ENCODE measurements around the gene BRSK2.

The BRSK2 gene

DNA sequence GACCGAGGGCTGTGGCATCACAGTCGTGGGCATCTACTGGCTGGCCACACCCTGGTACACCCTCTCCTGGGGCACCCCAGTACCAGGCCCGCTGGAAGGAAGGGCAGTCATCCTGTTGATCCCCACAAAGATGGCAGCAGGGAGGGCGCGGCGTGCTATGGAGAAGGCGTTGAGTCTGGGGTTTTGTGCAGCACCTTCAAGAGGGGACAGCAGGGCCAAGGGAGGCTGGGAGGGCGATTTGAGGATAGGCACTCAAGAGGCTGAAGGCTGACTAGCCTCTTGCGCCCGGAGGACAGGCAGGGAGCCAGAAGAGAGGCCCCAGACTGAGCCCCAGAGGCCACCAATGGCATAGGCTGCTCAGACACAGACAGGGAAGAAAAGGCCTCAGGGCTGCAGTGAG is 2.2 kb upstream of the BRSK2 start:
- ChIA-PET CTCF (no interaction called here), POLR2A (no interaction called here)
- TF ChIP-seq ZNF660 (tag by site-specific recombination; IDR thresholded peaks at IDR 0.05) = no peak
- no peak for TF ChIP-seq ZNF112 (tag by site-specific recombination; IDR thresholded peaks at IDR 0.05)
- H3K4me1 ChIP-seq (ENCODE audit: control insufficient read depth, insufficient read depth, low read length) = no peaks in the 10 kb centered on the region
- H3K4me3 ChIP-seq (ENCODE audit: low read depth, low read length) = no peak overlapping the region
- no peaks in the 10 kb centered on the region for H3K9me3 ChIP-seq (ENCODE audit: control insufficient read depth, insufficient read depth, low read depth, low read length)
- H3K36me3 ChIP-seq (ENCODE audit: control insufficient read depth in 2 of 2, insufficient read depth in 1 of 2, low read length in 2 of 2) = peaks cover 0 to 6% of the 10 kb centered on the region in 2 experiments; a peak in 1 of 3 replicates
- no peak overlapping the region for H3K27ac ChIP-seq (ENCODE audit: extremely low read depth, low read depth, low read length)

DNA sequence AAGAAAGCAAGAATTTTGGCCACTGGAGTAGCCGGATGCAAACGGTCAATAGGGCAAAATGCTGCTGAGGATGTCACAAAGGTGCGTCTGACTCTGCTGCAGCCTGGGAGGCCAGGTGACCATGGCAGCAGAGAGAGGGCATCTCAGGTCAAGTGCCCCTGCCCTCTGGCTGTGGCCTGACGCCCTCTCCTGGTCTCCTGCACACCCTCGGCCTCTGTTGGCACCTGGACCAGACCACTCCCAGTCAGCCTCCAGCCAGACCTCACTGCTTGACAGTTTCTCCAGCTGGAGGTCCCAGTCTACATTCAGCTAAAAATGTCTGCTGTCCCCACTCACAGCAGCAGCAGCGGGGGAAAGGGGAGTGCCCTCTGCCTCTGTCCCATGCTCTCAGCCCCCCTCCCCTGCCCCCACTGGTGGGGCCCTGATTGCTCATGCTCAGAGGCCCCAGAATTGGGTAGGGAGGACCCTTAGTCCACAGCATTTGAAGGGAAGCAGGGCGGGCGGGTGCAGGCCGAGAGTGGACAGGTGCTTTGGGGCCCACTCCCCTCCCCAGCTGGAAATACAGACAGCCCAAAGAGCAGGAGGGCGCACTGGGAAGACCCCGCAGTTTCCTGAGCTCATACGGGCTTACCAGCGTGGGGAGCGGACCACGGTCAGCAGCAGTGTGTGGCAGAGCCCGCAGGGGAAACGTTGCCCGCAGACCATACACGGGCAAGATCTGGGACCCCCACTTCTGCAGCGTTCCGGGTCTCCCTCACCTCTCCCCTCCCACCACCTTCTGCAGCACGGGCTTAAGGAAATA is 1.6 kb upstream of the BRSK2 start:
- H3K9me3 ChIP-seq (ENCODE audit: control insufficient read depth, insufficient read depth, low read depth, low read length) = no peaks in the 10 kb centered on the region
- POLR2A ChIA-PET = no interaction called here
- H3K4me3 ChIP-seq (ENCODE audit: low read depth, low read length) = no peak overlapping the region
- H3K27ac ChIP-seq (ENCODE audit: extremely low read depth, low read depth, low read length) = no peak overlapping the region
- CTCF ChIA-PET = no interaction called here
- TF ChIP-seq ZNF394 (tag by site-specific recombination; IDR thresholded peaks at IDR 0.05; ENCODE audit: borderline replicate concordance) = no peak
- TF ChIP-seq ZNF747 (tag by site-specific recombination; IDR thresholded peaks at IDR 0.05) = no peak
- TF ChIP-seq ZNF560 (tag by site-specific recombination; IDR thresholded peaks at IDR 0.05; ENCODE audit: borderline replicate concordance) = no peak
- TF ChIP-seq ZNF354C (tag by site-specific recombination; IDR thresholded peaks at IDR 0.05; ENCODE audit: borderline replicate concordance, low read depth) = no peak
- TF ChIP-seq ZNF768 (tag by site-specific recombination; IDR thresholded peaks at IDR 0.05) = no peak
- TF ChIP-seq, protein P1, sequence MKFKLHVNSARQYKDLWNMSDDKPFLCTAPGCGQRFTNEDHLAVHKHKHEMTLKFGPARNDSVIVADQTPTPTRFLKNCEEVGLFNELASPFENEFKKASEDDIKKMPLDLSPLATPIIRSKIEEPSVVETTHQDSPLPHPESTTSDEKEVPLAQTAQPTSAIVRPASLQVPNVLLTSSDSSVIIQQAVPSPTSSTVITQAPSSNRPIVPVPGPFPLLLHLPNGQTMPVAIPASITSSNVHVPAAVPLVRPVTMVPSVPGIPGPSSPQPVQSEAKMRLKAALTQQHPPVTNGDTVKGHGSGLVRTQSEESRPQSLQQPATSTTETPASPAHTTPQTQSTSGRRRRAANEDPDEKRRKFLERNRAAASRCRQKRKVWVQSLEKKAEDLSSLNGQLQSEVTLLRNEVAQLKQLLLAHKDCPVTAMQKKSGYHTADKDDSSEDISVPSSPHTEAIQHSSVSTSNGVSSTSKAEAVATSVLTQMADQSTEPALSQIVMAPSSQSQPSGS (tag by site-specific recombination; IDR thresholded peaks at IDR 0.05; ENCODE audit: low read depth) = no peak
- TF ChIP-seq, protein P2, sequence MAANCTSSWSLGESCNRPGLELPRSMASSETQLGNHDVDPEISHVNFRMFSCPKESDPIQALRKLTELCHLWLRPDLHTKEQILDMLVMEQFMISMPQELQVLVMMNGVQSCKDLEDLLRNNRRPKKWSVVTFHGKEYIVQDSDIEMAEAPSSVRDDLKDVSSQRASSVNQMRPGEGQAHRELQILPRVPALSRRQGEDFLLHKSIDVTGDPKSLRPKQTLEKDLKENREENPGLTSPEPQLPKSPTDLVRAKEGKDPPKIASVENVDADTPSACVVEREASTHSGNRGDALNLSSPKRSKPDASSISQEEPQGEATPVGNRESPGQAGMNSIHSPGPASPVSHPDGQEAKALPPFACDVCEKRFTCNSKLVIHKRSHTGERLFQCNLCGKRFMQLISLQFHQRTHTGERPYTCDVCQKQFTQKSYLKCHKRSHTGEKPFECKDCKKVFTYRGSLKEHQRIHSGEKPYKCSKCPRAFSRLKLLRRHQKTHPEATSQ (tag by site-specific recombination; IDR thresholded peaks at IDR 0.05) = no peak
- no peak for TF ChIP-seq SP2 (tag by site-specific recombination; IDR thresholded peaks at IDR 0.05)
- TF ChIP-seq ZNF311 (tag by site-specific recombination; IDR thresholded peaks at IDR 0.05; ENCODE audit: borderline replicate concordance) = no peak
- TF ChIP-seq, protein P3, sequence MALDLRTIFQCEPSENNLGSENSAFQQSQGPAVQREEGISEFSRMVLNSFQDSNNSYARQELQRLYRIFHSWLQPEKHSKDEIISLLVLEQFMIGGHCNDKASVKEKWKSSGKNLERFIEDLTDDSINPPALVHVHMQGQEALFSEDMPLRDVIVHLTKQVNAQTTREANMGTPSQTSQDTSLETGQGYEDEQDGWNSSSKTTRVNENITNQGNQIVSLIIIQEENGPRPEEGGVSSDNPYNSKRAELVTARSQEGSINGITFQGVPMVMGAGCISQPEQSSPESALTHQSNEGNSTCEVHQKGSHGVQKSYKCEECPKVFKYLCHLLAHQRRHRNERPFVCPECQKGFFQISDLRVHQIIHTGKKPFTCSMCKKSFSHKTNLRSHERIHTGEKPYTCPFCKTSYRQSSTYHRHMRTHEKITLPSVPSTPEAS (tag by site-specific recombination; IDR thresholded peaks at IDR 0.05) = no peak
- no peak for TF ChIP-seq ZNF202 (tag by site-specific recombination; IDR thresholded peaks at IDR 0.05; ENCODE audit: borderline replicate concordance)
- TF ChIP-seq, protein P4, sequence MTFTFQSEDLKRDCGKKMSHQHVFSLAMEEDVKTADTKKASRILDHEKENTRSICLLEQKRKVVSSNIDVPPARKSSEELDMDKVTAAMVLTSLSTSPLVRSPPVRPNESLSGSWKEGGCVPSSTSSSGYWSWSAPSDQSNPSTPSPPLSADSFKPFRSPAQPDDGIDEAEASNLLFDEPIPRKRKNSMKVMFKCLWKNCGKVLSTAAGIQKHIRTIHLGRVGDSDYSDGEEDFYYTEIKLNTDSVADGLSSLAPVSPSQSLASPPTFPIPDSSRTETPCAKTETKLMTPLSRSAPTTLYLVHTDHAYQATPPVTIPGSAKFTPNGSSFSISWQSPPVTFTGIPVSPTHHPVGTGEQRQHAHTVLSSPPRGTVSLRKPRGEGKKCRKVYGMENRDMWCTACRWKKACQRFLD (tag by site-specific recombination; IDR thresholded peaks at IDR 0.05) = no peak
- no peak for TF ChIP-seq ZBTB1 (tag by site-specific recombination; IDR thresholded peaks at IDR 0.05)
- TF ChIP-seq, protein P5, sequence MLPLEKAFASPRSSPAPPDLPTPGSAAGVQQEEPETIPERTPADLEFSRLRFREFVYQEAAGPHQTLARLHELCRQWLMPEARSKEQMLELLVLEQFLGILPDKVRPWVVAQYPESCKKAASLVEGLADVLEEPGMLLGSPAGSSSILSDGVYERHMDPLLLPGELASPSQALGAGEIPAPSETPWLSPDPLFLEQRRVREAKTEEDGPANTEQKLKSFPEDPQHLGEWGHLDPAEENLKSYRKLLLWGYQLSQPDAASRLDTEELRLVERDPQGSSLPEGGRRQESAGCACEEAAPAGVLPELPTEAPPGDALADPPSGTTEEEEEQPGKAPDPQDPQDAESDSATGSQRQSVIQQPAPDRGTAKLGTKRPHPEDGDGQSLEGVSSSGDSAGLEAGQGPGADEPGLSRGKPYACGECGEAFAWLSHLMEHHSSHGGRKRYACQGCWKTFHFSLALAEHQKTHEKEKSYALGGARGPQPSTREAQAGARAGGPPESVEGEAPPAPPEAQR (tag by site-specific recombination; IDR thresholded peaks at IDR 0.05) = no peak
- TF ChIP-seq, protein P6, sequence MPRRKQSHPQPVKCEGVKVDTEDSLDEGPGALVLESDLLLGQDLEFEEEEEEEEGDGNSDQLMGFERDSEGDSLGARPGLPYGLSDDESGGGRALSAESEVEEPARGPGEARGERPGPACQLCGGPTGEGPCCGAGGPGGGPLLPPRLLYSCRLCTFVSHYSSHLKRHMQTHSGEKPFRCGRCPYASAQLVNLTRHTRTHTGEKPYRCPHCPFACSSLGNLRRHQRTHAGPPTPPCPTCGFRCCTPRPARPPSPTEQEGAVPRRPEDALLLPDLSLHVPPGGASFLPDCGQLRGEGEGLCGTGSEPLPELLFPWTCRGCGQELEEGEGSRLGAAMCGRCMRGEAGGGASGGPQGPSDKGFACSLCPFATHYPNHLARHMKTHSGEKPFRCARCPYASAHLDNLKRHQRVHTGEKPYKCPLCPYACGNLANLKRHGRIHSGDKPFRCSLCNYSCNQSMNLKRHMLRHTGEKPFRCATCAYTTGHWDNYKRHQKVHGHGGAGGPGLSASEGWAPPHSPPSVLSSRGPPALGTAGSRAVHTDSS (tag by site-specific recombination; IDR thresholded peaks at IDR 0.05) = no peak
- H3K36me3 ChIP-seq (ENCODE audit: control insufficient read depth in 2 of 2, insufficient read depth in 1 of 2, low read length in 2 of 2) = peaks cover 0 to 11% of the 10 kb centered on the region in 2 experiments; a peak in 1 of 3 replicates
- no peaks in the 10 kb centered on the region for H3K4me1 ChIP-seq (ENCODE audit: control insufficient read depth, insufficient read depth, low read length)

Data from HEK293 (cell line).